NT2/D1 (cell line): Measurements from ENCODE around the gene TNFRSF1B.

ENCODE experiments used
- DNase-seq: peaks from one replicate; pipeline ENCODE4 v3.0.0-alpha.2; 2011; ENCODE audit warnings: low read depth, low spot score
- H3K27me3 ChIP-seq: 2 replicates; pipeline ENCODE4 v1.6.0; 2011; ENCODE audit warnings: mild to moderate bottlenecking; ENCODE audit not compliant: insufficient read length, insufficient read depth
- H3K36me3 ChIP-seq: 2 replicates; pipeline ENCODE4 v1.6.1; 2011; ENCODE audit warnings: mild to moderate bottlenecking, low read length, mixed read lengths; ENCODE audit not compliant: insufficient read depth, insufficient read length
- H3K4me1 ChIP-seq: 2 replicates; pipeline ENCODE4 v1.5.1; 2011; ENCODE audit not compliant: insufficient read depth, insufficient read length
- H3K4me3 ChIP-seq: 2 replicates; pipeline ENCODE4 v1.5.1; 2011; ENCODE audit warnings: low read depth; ENCODE audit not compliant: insufficient read length
- H3K9ac ChIP-seq: 2 replicates; pipeline ENCODE4 v1.6.0; 2011; ENCODE audit warnings: low read depth; ENCODE audit not compliant: insufficient read length
- H3K9me3 ChIP-seq: 2 replicates; pipeline ENCODE4 v1.5.1; 2011; ENCODE audit warnings: mild to moderate bottlenecking, low read length; ENCODE audit not compliant: insufficient read depth
- SUZ12 ChIP-seq: IDR thresholded peaks from 2 replicates; pipeline ENCODE4 v1.6.1; 2011; ENCODE audit not compliant: insufficient read length, insufficient read depth; ENCODE audit errors: extremely low read depth
- YY1 ChIP-seq: IDR thresholded peaks from 2 replicates; pipeline ENCODE4 v1.6.1; 2011; ENCODE audit not compliant: insufficient read length, insufficient read depth
- ZNF274 ChIP-seq: IDR thresholded peaks from 2 replicates; pipeline ENCODE4 v1.6.1; 2011; ENCODE audit warnings: mild to moderate bottlenecking, low read depth, low read length

Gene TNFRSF1B

DNA sequence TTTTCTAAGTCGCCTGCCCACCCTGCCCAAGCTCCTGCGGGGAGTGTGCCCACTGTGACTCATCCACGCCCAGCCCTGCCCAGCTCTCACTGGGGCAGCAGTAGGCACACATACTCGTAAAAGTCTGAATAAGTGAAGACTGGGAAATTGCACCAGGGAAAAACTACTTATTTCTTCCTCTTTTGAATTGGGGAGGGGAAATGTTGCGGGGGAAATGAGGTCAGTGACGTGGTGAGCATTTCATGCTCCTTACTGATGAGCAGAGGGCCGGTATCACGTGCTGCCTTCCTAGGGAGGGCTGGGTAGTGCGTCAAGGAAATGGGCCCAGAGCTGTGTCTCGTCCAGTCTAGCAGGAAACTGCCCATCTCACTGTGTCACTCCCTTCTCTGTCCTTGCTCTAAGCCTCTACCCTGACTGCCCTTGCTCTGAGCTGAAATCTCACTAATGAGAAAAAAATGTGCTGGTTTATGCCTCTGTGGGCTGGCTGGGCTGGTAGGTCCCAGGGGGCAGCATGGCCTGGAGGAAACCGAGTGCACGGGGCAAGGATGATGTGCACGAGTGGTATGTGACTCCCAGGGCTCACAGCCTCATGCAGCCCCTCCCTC is 13.5 kb upstream of the TNFRSF1B start:
- no peaks in the 10 kb centered on the region for H3K9me3 ChIP-seq
- no peak overlapping the region for H3K9ac ChIP-seq
- no peak for DNase-seq
- H3K27me3 ChIP-seq = no peaks in the 10 kb centered on the region
- peaks cover 7% of the 10 kb centered on the region for H3K4me1 ChIP-seq
- H3K4me3 ChIP-seq = no peak overlapping the region
- TF ChIP-seq YY1 = no peak
- TF ChIP-seq ZNF274 = no peak
- TF ChIP-seq SUZ12 = no peak
- H3K36me3 ChIP-seq = no peaks in the 10 kb centered on the region

DNA sequence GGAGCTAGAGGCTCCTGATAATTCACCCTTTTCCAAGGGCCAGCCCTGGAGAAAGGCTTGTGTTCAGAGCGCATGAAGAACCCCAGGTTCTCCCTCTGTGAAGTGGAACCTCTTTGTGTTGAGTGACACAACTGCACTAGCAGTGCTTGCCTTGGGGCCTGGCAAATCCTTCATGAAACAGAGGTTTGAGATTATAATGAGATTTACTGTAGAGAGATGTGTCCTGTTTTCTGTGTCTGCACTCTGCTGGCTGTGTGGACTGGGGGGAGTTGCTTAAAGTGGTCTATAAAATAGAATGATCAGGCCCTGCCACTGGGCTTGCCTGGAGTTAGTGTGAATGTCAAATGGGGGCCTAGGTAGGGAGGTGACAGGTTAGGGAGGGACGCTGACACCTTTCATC is 11.5 kb upstream of the TNFRSF1B start:
- Histone ChIP-seq H3K9me3 (no peaks in the 10 kb centered on the region), H3K27me3 (no peaks in the 10 kb centered on the region), H3K36me3 (no peaks in the 10 kb centered on the region), H3K4me1 (peaks cover 10% of the 10 kb centered on the region), H3K9ac (peak overlapping the region; percentile 2), H3K4me3 (no peak overlapping the region)
- DNase-seq = no peak
- TF ChIP-seq SUZ12 = no peak
- no peak for TF ChIP-seq YY1
- no peak for TF ChIP-seq ZNF274

GRCh38 chr1:12157366-12158231 is 9.2 kb upstream of the TNFRSF1B start:
- no peak for DNase-seq
- Histone ChIP-seq H3K4me1 (peaks cover 17% of the 10 kb centered on the region), H3K4me3 (no peak overlapping the region), H3K36me3 (no peaks in the 10 kb centered on the region), H3K9me3 (no peaks in the 10 kb centered on the region), H3K9ac (no peak overlapping the region), H3K27me3 (no peaks in the 10 kb centered on the region)
- no peak for TF ChIP-seq SUZ12
- TF ChIP-seq YY1 = no peak
- TF ChIP-seq ZNF274 = no peak

DNA sequence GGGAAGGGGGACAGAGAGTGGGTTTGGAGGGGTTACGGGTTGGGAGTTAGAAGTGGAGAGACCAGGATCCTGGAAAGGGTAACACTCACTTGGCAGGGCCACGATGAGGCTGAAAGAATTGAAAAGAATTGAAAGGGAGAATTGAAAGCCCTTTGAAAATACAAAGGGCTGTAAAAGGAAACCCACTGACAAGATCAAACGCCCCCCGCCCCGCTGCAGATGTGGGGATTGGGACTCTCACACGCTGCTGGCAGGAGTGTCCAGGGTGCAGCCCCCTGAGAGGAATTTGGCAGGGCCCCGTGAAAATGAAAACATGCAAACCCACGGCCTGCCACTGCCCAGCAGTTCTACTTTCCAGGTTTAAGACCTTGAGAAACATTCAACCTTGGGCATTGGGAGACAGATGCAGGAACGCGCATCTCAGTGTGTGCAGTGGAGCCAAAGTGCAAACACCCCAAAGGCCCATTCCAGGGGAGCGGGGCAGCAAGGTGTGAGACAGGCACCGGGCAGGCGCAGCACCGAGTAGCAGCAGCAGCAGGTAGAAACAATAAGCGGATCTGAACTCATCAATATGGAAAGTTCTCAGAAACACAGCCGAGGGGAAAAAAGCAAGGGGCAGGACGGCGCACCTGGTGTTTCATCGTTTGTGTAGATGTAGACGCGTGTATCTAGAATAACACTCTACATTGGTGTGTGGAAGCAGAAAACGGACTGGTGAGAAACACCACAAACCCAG is 8.3 kb upstream of the TNFRSF1B start:
- Histone ChIP-seq H3K27me3 (no peaks in the 10 kb centered on the region), H3K4me1 (peaks cover 14% of the 10 kb centered on the region), H3K9ac (no peak overlapping the region), H3K4me3 (no peak overlapping the region), H3K36me3 (no peaks in the 10 kb centered on the region), H3K9me3 (no peaks in the 10 kb centered on the region)
- TF ChIP-seq SUZ12 (no peak), ZNF274 (no peak), YY1 (no peak)
- no peak for DNase-seq

GRCh38 chr1:12159816-12160215 is 7.0 kb upstream of the TNFRSF1B start:
- Histone ChIP-seq H3K36me3 (no peaks in the 10 kb centered on the region), H3K27me3 (no peaks in the 10 kb centered on the region), H3K4me1 (peaks cover 13% of the 10 kb centered on the region), H3K9me3 (no peaks in the 10 kb centered on the region), H3K9ac (no peak overlapping the region), H3K4me3 (no peak overlapping the region)
- TF ChIP-seq YY1 = no peak
- no peak for TF ChIP-seq SUZ12
- TF ChIP-seq ZNF274 = no peak
- DNase-seq = no peak

DNA sequence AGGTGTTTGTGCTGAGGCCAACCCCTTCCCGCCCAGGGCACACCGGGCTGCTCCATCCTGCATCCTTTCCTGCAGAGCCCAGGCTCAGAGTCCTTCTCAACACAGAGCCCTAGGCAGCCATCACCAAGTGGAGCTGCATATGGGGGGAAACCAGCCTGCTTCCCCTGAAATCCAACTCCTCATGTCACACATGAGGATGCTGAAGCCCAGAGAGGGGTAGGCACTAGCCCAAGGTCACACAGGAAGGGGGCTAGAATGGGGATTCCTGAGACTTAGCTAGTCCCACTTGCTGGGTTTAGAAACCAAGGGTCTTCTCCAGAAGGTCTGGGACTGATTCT is 5.5 kb upstream of the TNFRSF1B start:
- no peaks in the 10 kb centered on the region for H3K9me3 ChIP-seq
- peaks cover 16% of the 10 kb centered on the region for H3K4me1 ChIP-seq
- no peak overlapping the region for H3K9ac ChIP-seq
- no peak for DNase-seq
- no peaks in the 10 kb centered on the region for H3K36me3 ChIP-seq
- no peak for TF ChIP-seq ZNF274
- no peak for TF ChIP-seq YY1
- no peak for TF ChIP-seq SUZ12
- peaks cover 13% of the 10 kb centered on the region for H3K27me3 ChIP-seq
- no peak overlapping the region for H3K4me3 ChIP-seq
